Bone marrow (tissue), 2 donors: ENCODE measurements around the gene NADSYN1.
"Not testable (repeated sequence)": the region's sequence is repeated elsewhere in the genome, so short reads cannot be mapped to it uniquely, and the experiment has no call there.

Experiments used
- DNase-seq, 2 donors: peaks; one replicate each; lab custom pipeline; 2025; lab: John Stamatoyannopoulos, UW

The NADSYN1 gene

GRCh38 chr11:71453037-71453917 is at the start of gene NADSYN1:
Gene NADSYN1, plus strand, starts transcription at chr11:71453203. Its CDS starts 94 bp downstream, at chr11:71453297.
- DNase-seq = peak; percentile 84 to 89

DNA sequence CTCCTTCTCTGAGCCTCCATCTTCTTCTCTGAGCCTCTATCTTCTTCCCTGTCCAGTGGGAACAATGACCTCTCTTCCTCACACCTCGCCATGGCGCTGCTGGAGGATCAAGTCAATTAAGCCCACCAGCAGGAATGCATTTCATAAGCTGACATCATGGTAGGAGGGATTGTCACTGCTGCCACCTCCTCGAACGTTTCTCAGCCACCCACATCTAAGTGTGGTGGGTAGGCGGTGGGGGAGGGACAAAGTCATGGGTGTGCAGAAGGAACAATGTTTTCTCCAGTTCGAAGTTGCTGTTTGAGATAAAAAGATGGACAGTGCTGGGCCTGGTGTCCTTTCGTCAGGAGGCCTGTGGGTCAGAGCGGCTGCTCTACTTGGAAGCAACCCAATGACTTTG is 48.8 kb upstream of the NADSYN1 start:
- no peak for DNase-seq

GRCh38 chr11:71406681-71407080 is 46.3 kb upstream of the NADSYN1 start:
- no peak for DNase-seq

DNA sequence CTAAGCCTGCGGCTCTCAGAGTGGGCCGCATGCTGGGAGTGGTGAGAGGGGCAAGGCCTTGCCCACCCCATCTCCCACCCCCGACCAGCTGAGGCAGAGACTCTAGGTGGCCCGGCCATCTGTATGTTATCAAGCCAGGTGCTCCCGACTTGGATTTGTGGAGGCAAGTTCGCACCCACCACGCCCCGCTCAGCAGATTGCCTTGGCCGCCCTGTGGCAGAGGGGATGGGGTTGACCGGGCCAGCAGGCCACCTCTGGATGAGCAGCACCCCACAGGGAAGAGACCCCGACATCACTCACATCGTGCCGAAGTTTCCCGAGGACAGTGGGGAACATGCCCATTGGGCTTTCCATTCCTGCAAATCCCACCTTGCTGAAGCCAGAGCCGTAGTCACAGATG is 45.6 kb upstream of the NADSYN1 start:
- DNase-seq = no peak

- no peak for DNase-seq
Measured at GRCh38 chr11:71408826-71409225, 44.2 kb upstream of the NADSYN1 start.

- no peak for DNase-seq
Measured at GRCh38 chr11:71410363-71410966, 42.5 kb upstream of the NADSYN1 start.

DNA sequence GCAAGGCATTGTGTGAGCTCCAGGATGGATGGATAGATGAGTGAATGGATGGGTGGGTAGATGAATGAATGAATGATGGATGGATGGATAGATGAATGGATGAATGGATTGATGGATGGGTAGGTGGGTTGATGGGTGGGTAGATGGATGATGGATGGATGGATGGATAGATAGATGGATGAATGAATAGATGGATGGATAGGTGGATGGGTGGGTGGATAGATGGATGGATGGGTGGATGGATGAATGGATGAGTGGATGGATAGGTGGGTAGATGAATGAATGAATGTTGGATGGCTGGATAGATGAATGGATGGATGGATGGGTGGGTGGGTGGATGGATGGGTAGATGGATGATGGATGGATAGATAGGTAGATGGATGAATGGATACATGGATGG is 38.4 kb upstream of the NADSYN1 start:
- no peak for DNase-seq

DNA sequence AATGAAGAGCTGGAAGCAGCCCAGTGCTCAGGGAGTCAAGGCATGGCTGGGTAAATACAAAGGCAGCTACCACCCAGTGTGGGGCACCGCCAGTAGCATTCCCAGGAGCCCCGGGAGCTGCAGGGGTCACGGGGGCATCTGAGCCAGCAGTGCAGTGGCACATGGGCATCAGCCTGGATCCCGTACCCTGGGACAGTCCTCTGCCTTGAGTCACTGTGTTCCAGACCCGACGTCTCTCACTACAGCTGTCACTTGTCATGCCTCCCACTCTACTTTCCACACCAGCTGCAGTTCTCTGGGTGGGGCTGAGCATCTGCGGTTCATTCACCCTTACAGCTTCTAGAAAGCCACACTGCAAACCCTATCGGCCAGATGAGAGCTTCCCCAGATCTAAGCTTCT is 34.4 kb upstream of the NADSYN1 start:
- no peak for DNase-seq

GRCh38 chr11:71420455-71421241 is 32.4 kb upstream of the NADSYN1 start:
- DNase-seq = no peak

DNA sequence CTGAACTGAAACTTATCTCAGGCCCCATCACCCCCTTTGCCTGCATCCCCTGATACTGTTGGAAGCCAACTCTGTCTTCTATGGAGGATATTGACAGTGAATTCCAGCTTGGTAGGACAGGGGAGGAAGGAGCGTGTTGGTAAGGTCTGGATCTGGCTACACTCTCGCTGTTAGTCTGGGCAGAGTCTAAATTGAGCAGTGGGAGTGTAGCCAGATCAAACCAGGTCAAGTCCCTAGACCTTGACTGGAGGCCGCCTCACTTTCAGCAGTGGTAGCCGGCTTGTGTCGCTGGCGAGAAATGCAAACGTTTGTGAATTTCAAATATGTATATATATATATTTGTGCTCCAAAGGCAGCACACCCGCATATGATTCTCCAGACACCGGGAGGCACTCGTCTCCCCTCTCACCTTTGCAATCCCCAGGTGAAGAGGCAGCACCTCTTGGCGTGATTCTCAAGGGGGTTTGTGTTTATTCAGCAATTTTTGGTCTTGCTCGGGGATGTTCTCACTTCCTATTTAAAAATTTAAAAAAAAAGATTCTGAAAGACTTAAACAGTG is 31.5 kb upstream of the NADSYN1 start:
- no peak for DNase-seq

DNA sequence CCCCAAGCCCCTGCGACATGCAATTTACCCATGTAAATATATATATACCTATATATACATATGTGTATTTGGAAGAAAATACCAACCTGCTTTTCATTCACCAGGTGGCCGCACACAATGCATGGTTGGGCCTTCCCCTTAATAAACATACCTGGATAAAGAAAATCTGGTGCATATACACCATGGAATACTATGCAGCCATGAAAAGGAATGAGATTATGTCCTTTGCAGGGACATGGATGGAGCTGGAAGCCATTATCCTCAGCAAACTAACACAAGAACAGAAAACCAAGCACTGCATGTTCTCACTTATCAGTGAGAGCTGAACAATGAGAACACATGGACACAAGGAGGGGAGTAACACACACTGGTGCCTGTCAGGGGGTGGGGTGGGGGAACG is 30.7 kb upstream of the NADSYN1 start:
- not testable (repeated sequence) for DNase-seq

DNA sequence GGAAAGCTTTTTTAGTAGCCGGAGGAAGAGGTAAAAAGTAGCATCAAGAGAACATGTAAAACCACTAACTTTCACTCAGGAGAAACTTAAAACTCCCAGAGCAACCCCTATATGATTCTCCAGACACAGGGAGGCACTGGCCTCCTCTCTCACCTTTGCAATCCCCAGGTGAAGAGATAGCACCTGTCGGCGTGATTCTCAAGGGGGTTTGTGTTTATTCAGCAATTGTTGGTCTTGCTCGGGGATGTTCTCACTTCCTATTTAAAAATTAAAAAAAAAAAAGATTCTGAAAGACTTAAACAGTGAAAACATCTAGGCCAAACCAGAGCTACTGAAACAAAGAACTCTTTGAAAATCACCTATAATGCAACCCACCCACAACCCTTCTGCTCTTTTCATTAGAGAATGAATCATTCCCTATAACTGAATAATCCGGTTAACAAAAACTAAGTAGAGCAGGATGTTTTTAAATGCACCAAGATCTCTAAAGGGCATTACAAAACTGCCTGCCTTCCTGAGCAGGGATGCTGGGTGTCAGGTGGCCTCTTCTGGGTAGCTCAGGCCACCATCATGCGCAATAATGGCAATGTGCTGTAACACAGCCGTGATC is 29.7 kb upstream of the NADSYN1 start:
- DNase-seq = no peak

- DNase-seq = no peak
Measured at GRCh38 chr11:71425409-71425808, 27.6 kb upstream of the NADSYN1 start.

- no peak for DNase-seq
Measured at GRCh38 chr11:71425860-71426259, 27.1 kb upstream of the NADSYN1 start.

- DNase-seq = no peak
Measured at GRCh38 chr11:71426413-71426812, 26.6 kb upstream of the NADSYN1 start.

DNA sequence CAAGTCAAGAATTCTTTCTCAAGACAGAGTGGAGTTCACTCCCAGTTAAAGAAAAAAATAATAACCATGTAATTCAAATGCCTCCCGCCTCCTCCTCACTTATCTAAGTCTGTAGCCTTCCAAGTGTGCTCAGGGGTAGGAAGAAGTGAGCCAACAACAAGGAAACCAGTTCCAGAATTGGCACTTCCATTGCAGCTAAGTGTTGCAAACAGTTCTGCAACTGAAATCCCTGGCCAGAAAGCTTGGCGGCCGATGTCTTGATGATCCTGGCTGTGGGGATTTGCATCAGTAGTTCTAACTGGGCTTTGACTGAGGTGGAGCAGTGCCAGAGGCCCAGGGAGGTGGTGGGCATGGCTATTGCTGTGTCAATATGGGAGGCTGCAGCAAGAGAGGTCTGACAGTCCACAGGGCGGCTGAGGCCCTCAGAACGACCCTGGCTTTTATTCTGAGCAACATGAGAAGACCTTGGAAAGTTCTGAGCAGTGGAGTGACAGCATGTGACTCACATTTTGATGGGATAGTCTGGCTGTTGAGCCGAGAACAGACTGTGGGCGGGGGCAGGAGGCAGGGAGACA is 24.1 kb upstream of the NADSYN1 start:
- DNase-seq = no peak

GRCh38 chr11:71429701-71430100 is 23.3 kb upstream of the NADSYN1 start:
- DNase-seq = no peak

DNA sequence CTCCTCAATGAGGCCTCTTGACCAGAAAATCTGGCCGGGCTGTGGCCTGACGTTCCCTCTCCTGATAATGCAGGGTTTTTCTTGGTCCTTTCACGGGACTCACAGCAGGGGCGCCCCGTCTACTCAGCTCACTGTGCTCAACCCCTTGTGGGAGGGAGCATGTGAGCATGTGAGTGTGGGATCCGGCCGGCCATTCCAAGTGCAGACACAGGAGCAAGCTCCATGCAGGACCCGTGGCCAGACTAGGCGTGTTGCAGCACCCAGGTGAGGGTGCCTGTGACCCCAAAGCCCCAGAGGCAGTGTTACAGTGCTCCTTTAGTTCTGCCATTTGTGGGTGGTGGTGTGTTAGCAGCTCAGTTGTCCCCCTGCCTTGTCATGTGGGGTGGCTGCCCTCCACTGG is 22.8 kb upstream of the NADSYN1 start:
- DNase-seq = no peak

DNA sequence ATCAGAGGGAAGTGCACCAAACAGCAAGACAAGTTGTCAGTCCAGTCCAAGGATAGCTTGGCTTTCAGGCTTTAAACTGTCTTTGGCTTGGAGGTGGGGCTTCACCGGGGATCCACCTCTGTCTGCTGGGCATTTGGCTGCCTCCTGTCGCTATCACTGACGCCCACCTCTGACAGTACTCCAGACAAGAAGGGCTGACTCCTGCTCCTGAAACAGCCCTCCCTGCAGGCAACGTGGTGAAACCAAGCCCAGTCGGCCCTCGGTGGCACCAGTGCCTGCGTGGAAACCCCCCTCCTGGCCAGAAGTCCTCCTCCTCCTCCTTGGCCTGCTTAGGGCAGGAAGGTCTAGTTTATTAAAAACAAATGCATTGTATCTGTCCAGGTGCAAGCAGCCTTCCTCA is 21.7 kb upstream of the NADSYN1 start:
- DNase-seq = no peak

- no peak for DNase-seq
Measured at GRCh38 chr11:71432761-71433647, 20.0 kb upstream of the NADSYN1 start.
